Myometrial cell (primary cell): ENCODE data around the gene PROB1. TPM values are rescaled to one million over a fixed set of nuclear protein-coding genes. Genes with fewer than 3 reads are reported as not detected.

Experiments
- total RNA-seq: library from RNA; depleted of rRNA; stranded (reverse); fragments of >200 nt; gene quantifications from 2 replicates; pipeline ENCODE4 v1.2.3, GENCODE V29; 2015

PROB1 gene, protein sequence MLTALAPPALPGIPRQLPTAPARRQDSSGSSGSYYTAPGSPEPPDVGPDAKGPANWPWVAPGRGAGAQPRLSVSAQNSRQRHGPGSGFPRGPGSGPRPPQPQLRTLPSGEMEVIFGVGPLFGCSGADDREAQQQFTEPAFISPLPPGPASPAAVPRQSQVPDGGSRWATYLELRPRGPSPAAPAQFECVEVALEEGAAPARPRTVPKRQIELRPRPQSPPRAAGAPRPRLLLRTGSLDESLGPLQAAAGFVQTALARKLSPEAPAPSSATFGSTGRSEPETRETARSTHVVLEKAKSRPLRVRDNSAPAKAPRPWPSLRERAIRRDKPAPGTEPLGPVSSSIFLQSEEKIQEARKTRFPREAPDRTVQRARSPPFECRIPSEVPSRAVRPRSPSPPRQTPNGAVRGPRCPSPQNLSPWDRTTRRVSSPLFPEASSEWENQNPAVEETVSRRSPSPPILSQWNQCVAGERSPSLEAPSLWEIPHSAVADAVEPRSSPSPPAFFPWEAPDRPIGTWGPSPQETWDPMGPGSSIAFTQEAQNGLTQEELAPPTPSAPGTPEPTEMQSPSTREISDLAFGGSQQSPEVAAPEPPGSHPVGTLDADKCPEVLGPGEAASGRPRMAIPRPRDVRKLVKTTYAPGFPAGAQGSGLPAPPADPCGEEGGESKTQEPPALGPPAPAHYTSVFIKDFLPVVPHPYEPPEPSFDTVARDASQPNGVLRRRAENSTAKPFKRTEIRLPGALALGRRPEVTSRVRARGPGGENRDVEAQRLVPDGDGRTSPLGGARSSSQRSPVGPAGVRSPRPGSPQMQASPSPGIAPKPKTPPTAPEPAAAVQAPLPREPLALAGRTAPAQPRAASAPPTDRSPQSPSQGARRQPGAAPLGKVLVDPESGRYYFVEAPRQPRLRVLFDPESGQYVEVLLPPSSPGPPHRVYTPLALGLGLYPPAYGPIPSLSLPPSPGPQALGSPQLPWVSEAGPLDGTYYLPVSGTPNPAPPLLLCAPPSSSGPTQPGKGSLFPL
- 2.3 and 2.8 TPM in 2 replicates for total RNA-seq

DNA sequence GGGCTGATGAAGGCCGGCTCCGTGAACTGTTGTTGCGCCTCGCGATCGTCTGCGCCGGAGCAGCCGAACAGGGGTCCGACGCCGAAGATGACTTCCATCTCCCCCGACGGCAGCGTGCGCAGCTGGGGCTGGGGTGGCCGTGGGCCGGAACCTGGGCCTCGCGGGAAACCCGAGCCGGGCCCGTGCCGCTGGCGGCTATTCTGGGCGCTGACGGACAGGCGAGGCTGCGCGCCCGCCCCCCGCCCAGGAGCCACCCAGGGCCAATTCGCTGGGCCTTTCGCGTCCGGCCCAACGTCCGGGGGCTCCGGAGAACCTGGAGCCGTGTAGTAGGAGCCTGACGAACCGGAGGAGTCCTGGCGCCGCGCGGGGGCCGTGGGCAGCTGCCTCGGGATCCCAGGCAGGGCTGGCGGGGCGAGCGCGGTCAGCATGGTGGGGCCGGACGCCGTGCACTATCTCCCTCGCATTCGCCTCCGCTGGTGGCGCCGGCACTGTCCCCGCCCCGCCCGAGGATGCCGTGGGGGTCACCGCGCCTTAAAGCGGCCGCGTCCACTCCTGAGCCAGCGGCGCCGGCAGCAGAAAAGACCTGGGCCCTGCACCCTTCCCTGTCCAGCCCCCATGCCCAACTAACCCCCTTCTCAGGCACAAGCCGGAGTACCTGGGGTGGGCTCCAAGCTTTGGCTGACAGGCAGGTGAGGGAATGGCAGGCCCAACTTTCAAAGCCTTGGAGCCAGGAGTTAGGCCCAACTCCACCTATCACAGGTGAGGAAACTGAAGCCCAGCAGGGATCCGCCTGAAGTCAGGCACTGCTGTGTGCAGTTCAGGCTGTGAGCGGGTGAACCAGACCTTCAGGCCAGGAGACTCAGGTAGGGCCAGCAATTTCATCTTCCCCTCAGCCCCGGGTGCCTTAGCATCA, at the start of gene PROB1:
Gene PROB1 (minus strand): TSS at position 451 of the 913 bp plus-strand sequence. CDS start 23 bp downstream, at position 428.

DNA sequence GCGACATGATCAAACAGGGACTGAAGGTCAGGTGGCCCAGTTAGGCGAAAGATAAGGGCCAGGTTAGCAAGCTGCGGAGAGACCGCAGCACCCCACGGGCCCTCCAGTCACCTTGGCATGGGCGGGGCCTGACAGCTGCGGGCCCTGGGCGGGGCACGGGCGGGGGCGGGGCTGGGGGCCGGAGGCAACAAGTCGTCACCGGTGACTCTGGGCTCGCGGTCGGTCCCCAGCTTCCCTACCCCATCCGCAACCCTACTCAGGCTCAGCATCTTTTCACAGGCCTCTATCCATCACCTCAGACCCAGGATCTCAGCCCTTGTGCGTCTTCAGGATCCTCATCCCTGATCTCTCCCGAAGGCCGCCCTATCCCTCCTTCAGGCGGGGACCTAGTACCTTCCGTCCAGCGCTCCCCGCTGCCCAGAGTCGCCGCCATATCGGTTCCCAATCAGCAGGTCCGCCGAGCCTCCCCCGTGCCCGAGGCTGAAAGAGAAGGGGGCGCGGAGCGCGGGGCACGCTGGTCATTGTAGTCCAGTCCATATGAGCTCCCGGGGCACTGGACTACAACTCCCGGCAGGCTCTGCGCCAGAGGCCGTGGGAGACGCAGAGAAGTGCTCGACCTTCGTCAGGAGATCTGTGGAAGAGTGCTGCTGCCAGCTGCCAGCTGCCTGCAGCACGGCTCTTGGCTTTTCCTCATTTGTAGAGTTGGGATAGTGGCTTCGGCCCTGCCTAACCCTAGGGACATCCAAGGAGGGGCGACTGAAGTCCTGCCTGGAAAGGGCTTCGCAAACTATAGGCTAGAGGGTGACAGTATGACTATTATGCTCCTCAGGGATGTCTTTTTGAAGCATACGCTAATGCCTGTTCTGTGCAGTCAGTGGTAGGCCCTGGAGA, 44.4 kb upstream of the PROB1 start, which contains the start of gene DNAJC18:
Gene DNAJC18 (minus strand): TSS at position 513 of the 891 bp plus-strand sequence. CDS start 80 bp downstream, at position 433.

DNA sequence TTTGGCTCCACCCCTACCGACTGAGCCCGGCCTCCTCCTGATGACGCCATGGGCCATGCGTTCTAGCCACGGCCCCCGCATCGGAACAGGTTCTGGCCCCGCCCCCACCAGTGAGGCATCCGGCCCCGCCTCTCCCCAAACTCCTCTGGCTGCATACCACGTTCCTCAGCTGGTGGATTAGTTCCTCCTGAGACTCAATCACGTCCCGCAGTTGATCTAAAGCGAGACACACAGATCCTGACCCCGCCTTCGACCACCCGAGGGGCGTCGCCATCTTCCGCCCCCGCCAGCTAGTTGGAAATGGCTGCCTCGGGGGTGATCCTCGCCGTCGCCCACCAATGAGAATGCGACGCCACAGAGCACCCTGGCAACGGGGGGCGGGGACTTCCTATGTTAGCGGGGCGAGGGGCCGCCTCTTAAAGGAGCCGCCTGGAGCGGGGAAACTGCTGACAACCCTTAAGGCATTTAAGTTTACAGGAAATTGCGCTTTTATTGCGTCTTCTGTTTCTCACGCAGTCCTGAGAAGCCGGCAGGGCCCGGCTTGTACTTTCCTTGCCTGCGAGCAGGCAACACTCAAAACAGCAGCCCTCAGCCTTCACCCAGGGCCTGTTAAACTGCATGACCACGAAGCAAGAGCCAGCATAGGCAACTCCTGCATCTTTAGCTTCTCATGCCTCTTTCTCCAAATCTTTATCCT, 9.0 kb upstream of the PROB1 start, which contains the start of gene SPATA24:
Gene SPATA24 (minus strand): TSS at position 303 of the 697 bp plus-strand sequence. CDS start 29 bp downstream, at position 274.

DNA sequence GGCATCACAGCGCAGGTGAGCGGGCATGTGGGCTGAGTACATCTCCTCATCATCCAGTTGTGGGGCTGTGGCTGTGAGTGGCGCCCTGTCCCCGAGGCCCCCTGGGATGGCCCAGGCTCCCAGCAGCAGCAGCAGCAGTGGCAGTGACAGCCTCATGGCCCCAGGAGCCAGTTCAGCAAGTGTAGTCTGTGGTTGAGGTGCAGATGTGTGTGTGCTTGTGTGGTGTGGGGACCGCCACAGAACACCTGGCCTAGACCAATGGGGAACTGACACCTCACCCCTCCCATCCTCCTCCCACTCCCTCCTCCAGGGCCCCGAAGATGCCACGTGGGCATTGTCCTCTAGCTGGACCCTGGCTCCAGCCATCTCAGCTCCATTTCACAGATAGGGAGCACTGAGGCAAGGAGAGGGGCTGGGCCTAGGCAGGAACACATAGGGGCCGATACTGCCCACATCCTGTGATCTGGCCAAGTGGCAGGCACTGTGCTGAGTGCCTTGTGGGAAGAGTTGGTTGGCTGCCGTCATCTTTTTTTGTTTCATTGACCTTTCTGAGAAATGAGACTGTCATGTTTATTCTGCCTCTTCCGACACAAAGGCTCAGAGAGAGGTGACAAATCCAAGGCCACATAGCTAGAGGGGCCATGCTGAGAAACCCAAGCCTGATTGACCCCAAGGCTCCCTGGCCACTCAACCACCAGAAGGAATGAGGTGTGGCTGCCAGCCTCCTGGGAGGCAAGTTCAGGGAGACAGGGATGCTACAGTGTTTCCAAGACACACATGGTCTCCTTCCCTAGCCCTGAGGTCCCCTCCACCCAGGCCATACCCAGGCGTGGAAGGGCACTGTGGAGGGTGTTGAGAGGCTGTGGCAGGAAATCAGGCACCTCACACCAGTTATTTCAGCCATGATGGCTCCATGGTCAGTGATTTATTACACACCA, 4.9 kb downstream of the PROB1 start, which contains the start of gene MZB1:
Gene MZB1 (minus strand): TSS at position 213 of the 938 bp plus-strand sequence. CDS start 57 bp downstream, at position 156.

DNA sequence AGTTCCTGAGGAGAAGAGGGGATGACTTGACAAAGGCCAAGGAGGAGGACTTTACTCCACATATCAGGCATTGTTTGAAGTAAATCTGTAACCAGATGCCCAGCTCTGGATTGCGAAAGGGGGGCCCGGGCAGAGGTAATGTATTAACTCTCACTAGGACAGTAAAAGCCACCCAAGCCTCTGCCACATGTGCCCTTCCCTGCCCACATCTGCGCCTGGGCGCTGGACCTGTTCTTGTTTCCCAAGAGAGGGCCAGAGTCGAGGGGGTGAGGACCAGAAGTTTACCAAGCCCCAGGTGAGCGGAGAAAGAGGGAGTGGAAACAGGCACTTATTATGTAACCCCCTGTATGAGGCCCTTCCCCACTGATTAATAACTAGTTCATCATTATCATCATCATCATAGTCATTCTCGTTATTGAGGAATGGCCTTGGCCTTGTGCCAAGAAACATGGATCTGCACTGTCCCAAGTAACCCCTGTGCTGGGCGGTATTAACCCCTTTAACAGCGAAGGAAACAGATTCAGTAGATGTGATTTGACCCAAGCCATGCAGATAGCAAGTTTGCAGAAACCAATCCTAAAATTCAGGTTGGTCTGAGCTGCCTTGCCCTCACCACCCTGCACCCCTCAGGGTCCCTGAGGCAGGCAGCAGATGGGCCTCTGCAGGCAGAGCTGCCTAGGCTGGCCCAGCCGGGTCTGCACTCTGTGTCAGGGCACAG, 11.5 kb downstream of the PROB1 start, which contains the start of gene SLC23A1:
Gene SLC23A1 (minus strand): TSS at position 23 of the 718 bp plus-strand sequence. CDS start 44 bp downstream, outside the sequence.

DNA sequence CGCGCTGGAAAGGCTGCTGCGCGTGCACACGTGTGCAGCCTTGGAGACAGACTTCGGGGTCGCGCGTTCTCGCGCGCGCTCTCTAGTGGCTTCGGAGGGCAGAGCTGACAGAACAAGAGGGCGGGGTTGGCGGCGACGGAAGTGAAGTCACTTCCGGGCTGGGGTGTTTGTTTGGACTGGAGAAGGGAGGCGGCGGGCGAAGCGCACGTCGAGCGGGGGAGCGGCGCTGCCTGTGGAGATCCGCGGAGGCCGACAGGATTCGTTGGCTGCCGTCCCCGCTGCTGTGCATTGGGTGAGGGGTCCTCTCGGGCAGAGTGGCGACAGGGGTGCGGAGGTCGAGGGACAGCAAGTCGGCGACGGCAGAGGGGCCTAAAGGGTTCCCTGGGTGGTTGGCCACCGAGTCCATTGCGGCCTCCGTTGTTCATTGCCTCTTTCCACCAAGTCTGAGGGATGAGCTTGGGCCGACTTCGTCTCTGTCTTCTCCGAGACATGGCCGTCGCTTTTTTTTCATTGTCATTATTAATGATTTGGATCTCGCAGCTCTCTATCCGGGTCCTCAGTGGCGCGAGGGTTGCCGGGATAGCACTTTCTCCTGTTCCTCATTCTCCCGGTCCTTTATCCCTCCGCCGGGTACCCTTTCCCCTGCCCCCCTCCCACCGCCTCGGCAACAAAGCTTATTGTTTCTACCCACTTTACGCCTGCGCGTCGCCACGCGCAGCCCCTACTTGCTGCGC, 53.0 kb downstream of the PROB1 start, which contains the start of gene PAIP2:
Gene PAIP2 (plus strand): TSS at position 166 of the 734 bp plus-strand sequence. CDS start 21,931 bp downstream, outside the sequence.

Other genes starting within 250 kb of the PROB1 start
- gene SIL1, start 196.7 kb downstream of the PROB1 start, total RNA-seq, result 71.2 and 72.1 TPM in 2 replicates
- gene MATR3, start 101.4 kb downstream of the PROB1 start, total RNA-seq, result 187 and 199 TPM in 2 replicates
- gene PAIP2, start 53.2 kb downstream of the PROB1 start, total RNA-seq, result 48.4 and 72.7 TPM in 2 replicates
- gene SLC23A1, start 11.8 kb downstream of the PROB1 start, total RNA-seq, result not detected in 2 replicates
- gene MZB1, start 5.2 kb downstream of the PROB1 start, total RNA-seq, result 0.29 TPM in 1 of 2 replicates, not detected in the other
- 0.29 and 4.3 TPM in 2 replicates for gene SPATA24, start 9.0 kb upstream of the PROB1 start, total RNA-seq
- 3.5 and 11.7 TPM in 2 replicates for gene DNAJC18, start 44.4 kb upstream of the PROB1 start, total RNA-seq
- not detected in 2 replicates for gene ECSCR, start 67.6 kb upstream of the PROB1 start, total RNA-seq
- gene SMIM33, start 75.9 kb upstream of the PROB1 start, total RNA-seq, result not detected in 2 replicates
- 43.0 and 48.2 TPM in 2 replicates for gene STING1, start 87.7 kb upstream of the PROB1 start, total RNA-seq
- gene UBE2D2, start 166.2 kb upstream of the PROB1 start, total RNA-seq, result 90.8 and 101 TPM in 2 replicates